ENCODE measurements around the gene RNASEH2A.

RNASEH2A gene

DNA sequence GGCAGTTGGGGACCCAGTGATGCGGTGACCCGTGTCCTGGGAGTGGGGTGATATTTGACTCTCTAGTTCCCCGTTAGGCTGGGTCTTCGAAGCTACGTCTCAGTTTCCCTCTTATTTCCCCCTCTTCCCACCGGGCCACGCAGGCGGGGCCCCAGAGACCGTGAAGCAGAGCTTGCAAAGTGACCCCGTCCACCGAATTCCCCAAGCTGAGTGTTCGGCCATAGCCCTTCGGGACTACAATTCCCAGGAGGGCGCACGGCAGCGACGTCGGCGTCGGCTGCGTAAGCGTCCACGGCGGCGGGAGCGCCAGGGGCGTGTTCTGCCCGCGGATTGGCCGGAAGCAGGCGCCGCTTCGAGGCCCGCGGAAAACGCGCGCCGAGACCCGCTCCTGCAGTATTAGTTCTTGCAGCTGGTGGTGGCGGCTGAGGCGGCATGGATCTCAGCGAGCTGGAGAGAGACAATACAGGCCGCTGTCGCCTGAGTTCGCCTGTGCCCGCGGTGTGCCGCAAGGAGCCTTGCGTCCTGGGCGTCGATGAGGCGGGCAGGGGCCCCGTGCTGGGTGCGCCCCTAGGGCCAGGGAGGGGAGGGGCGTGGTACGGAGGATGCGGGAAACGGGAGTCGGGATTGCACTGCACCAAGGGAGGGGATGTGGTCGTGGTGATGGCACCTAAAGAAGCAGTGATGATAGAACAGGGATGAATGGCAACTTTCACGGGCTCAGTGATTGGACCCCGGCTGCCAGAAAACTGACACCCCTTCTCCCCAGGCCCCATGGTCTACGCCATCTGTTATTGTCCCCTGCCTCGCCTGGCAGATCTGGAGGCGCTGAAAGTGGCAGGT lies at the start of gene RNASEH2A:
Gene RNASEH2A, plus strand, starts transcription at position 343 of the 840 bp plus-strand sequence. Its CDS starts 90 bp downstream, at position 433.
- peak; percentile 76 for DNase-seq

DNA sequence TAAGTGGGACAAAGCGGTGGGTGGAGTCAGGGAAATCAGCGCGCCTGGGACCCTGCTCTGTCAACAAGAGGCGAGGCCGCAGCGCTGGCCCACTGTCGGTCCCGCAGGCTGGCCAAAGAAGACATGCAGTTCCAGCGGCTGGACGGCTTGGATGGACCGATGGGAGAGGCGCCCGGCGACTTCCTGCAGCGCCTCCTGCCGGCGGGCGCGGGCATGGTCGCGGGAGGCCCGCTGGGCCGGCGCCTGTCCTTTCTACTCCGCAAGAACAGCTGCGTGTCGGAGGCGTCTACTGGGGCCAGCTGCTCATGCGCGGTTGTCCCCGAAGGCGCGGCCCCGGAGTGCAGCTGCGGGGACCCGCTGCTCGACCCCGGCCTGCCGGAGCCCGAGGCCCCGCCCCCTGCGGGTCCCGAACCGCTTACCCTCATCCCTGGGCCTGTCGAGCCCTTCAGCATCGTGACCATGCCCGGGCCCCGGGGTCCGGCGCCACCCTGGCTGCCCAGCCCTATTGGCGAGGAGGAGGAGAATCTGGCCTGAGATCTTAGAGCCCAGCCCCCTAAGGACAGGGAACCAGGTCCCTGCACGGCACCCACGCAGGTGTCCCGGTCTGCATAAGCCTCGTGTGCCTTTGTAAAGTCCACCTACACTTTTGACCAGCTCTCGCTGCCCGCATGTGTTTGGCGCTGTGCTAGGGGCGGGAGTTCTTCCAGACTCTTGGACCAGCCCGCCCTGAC lies 48.7 kb upstream of the RNASEH2A start:
- peak; percentile 32 for DNase-seq

DNA sequence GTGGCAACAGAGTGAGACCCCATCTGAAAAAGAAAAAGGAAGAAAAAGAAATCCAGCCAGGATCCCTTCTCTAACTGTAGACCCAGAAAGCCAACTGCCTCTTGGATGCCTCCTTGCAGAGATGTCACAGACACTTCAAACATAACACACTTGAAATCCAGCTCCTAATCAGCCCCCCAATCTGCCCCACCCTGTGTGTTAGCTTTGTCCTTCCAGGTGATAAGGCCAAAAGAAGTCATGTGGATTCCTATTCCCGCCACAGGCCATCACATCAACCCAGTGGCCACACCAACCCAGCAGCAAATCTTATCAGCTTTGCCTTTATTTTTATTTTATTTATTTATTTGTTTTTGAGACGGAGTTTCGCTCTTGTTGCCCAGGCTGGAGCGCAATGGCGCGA lies 46.7 kb upstream of the RNASEH2A start:
- DNase-seq, result no peak

DNA sequence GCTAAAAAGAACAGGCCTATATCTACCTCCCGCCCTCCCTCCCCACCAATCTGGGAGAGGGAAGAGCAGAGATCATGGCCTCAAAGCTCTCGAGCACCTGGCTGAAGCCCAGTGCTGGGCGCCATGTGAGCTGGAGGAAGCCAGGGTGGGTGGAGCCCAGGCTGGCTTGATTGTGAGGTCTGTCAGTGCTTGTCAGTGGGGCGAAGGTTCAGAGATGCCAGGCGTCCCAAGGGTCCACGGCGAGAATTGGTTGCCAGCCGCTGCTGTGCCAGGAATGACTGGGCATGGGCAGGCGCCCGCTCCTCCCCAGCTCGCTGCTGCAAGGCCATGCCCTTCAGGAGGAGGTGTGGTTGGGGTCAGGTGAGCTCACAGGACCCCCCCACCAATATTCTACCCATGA lies 43.3 kb upstream of the RNASEH2A start:
- no peak for DNase-seq

DNA sequence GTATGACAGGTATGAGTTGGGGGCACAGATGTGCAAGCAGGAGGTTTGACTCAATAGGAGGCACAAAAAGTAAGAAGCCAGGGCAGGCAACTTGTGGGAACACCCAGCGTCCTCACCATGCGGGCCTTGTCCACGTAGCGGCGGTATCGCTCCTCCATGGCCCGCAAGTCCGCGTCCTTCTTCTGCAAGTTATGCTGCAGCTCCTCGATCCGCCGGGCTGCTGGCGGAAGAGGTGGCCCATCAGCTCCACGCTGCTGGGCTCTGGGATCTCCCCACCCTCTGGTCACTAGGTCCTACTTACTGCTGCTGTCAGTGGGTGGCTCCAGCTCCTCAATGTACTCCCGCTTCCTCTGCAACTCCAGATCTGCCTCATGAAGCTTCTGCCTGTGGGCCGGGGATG lies 41.7 kb upstream of the RNASEH2A start:
- no peak for DNase-seq

DNA sequence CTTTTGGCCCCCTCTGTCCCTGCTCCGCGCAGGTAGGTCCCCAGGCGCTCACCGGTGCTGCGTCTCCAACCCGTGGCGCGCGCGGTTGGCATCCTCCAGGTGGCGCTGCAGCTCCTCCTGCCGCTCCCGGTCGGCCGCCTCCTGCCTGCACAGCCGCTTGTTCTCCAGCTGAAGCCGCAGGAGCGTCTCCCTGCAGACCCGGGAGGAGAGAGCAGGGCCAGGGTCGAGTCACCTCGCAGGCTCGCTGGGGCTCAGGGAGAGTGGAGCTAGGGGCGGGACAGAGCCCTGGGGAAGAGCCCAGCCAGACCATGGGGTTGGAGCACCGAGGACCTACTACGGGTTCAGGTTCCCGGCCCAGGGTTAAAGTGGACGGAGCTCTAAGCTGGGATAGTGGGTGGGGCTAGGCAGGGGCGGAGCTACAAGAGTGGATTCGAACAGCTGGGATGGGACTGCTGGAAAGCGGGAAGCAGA lies 40.3 kb upstream of the RNASEH2A start:
- DNase-seq, result no peak

DNA sequence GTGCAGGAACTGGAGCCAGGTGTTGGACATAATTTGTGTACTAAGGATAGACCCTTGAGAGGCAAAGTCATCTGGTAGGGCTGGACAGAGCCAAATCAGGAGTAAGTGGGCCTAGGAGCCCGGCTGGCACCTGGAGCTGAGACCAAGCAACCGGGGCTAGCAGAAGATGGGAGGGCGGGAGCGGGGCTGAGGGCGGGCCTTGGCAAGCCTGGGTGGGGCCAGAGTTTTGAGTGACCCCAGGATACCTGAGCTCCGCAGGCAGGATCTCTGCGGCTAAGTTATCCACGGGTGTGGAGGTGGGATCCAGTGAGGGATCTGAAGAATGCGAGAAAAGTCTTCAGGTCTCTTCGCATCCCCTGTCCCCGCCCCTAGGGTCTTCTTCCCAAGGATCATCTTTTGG lies 39.2 kb upstream of the RNASEH2A start:
- DNase-seq, result no peak

DNA sequence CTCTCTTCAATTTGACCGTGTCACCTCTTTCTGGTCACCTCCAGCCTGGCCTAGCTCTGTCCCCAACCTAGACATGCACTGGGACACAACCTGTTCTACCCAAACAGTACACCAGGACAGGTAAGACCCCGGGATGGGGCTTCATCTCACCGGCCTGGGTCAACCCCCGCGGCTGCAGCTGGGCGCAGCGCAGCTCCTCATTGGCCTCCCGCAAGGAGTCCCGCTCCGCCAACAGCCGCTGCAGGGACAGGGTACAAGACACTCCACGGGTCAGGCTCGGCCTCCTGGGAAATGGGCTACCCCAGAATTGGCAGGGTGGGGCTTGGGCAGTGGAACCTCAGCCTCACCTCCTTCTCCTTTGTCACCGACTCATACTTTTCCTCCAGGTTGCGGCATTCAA lies 38.7 kb upstream of the RNASEH2A start:
- no peak for DNase-seq

DNA sequence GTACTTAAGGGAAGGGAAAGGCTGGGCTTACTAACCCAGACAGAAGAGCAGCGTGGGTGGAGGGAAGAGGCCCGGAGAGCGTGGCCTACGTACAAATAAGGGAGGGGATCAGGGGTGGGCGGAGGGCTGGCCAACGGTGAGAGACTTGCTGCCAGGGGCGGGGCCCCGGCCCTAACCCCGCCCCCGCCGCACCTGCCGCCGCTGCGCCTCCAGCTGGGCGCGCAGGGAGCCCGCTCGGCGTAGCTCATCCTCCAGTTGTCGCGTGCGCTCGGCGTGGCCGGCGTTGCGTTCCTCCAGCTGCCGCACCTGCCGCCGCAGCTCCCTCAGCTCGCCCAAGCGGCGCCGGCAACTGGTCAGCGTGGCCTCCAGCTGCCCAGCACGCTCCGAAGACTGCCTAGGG lies 36.7 kb upstream of the RNASEH2A start:
- DNase-seq, result no peak

DNA sequence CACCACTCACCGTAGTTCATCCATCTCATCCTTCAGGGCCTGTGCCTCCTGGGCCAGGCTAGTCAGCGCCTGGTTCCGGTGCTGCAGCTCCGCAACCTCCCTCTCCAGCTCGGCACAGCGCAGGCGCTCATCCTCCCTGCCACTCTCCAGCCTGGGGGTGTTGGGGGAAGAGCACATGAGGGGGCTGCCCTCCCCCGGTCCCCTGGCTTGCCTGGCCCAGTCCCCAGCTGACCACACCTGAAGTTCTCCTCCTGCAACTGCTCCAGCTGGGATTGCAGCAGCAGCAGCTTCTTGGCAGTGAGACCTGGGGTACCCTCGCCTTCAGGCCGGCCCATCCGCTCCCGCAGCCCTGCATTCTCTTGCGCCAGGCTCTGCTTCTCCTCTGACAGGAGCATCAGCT lies 35.5 kb upstream of the RNASEH2A start:
- no peak for DNase-seq

DNA sequence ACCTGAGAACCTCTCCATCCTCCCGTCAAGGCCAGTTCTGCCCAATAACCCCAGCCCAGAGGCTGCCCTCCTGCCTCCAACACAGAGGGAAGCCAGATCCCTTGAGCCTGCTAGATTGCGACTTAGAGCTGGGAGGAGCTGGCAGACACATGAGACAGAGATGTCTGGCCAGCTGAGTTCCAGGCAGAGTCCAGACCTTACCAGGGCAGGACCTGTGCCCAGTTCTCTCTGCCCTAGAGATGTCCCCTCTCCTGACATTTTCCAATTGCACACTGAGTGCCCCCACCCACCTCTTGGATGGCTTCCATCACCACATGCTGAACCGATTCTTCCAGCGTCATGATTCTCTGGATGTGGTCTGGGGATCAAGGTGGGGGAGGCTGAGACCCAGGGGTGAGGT lies 34.1 kb upstream of the RNASEH2A start:
- no peak for DNase-seq

DNA sequence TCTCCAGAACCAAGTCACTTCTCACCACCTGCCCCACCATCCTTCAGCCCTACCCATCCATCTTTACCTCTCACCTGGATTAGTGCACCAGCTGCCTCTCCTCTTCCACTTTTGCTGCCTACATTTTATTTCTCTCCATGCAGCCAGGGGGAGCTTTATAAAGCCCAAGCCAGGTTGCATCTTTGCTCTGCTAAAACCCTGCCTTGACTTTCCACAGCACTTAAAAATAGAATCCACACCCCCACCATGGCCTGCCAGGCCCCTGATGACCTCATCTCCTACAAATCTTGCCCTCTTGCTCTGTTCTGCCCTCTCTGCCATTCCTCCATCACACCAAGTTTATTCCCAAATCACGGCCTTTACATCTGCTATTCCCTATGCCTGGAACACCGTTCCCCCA lies 32.8 kb upstream of the RNASEH2A start:
- no peak for DNase-seq

DNA sequence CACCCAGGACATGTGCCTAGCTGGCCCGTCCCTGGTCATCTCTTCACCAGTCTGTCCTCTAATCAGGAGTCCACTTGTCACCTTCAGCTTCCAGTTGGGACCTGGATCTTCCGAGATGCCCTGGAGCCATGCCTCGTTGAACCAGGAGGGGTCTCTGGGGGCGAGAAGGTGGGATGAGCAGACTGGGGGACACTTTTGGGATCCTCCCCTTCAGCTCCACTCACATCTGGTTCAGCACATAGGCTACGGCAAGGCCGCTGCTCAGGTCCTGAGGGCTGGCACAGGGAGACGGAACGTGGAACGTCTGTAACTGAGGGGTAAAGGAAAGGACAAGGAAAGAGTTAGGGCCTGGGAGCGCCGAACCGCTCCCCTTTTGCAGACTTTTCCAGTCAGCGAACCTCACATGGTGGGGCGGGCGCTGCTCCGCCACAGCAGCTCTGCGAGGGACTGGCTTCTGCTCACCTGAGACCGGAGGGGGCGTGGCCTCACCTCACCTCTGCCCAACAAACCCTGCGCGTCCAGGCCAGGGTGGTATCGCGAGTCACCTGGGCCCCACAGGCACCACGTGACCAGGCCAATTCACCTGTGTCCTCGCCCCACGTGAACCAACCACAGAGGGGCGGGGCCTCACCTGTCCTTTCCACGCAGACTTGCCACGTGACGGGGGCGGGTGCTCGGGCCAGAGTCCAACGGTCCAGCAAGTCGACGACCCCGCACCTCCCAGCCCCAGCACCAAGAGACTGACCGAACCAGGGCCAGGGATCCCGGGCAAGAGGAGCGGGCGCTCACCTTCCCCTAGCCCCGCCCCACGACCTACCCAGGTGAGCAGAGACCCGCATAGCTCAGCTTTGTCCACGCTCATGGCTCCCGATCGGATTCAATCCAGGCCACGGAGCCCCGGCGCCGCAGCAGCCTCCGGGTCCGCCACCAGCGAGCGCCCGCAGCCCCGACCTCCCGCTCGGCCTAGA lies 31.5 kb upstream of the RNASEH2A start, which contains the start of gene HOOK2:
Gene HOOK2, minus strand, starts transcription at position 965 of the 968 bp plus-strand sequence. Its CDS starts 103 bp downstream, at position 862.
- peak; percentile 64 for DNase-seq

DNA sequence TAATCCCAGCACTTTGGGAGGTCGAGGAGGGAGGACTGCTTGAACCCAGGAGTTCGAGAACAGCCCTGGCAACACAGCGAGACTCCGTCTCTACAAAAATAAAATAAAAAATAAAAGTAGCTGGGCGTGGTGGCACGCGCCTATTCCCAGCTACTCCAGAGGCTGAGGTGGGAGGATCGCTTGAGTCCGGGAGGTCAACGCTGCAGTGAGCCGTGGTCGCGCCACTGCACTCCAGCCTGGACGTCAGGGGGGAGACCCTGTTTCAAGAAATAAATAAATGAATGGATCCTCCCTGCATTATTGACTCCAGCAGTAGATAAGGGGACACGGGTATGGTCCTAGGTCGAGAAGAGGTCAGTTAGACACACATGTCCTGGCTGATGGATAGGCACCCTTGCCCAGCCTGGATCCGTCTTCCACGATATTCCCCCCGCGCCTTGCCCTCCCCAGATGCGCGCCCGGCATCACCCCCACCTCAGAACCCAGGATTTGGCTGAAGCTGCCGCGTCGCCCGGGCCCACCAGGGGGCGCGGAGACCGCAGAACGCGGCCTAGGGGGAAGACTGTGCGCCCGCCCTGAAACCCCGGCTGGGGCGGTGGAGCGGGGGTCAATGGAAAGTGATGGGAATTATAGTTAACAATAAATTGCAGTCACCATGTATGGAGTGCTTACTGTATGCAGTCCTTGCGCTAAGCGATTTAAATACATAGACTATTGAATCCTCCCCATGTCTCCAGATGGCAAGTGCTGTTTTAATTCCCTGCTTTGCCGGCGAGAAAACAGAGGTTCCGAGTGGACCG lies 29.0 kb upstream of the RNASEH2A start:
- DNase-seq, result peak; percentile 44

DNA sequence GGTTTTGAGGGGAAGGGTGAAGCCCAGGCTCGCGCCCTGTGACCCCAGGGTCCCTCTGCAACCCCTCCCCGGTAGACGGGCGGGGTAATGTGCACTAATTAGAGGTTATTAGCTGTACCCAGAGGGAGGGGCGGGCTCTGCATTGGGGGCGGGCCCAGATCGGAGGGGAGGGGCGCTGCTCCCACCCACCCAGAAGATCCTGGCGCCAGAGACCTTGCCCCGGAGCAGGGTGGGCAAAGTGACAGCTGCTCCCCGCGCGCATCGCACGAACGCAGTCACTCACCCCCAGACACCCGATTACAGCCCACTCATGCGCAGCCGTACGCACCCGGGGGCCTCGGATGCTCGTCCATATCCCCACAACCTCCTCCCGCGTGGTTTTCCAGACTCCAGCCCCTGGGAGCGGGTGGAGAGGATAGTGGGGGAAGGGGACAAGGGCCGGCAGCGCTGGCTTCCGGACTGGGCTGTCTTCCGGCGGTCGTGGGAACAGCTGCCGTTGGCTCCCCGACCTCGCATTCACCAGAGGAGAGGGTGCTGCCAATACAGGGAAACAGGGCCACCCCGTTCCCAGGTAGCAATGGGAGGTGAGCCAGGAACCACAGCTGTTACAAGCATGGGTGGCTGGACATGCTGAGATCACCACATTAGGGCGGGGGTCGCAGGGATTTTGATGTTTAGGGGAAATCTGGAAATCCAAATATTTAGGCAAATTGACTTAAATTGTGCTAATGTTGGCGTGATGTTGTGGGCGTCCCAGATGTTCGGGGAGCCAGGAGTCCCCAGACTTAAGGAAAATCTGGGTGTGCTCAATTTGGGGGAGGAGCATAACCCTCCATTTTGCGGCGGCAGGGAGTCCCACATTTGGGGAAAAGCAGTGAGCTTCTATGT lies 28.1 kb upstream of the RNASEH2A start:
- peak; percentile 23 for DNase-seq

DNA sequence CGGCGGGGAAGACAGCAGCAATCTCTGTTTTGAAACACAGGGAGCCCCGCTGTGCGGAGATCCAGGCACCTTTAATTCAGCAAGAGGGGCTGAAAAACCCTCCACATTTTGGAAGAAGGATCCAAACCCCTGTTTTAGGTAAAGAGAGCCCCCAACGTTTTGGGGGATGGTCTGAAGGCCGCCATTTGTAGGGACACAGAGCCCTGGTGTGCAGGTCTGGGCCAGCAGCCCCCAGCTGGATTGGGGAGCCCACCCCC lies 27.6 kb upstream of the RNASEH2A start:
- no peak for DNase-seq

DNA sequence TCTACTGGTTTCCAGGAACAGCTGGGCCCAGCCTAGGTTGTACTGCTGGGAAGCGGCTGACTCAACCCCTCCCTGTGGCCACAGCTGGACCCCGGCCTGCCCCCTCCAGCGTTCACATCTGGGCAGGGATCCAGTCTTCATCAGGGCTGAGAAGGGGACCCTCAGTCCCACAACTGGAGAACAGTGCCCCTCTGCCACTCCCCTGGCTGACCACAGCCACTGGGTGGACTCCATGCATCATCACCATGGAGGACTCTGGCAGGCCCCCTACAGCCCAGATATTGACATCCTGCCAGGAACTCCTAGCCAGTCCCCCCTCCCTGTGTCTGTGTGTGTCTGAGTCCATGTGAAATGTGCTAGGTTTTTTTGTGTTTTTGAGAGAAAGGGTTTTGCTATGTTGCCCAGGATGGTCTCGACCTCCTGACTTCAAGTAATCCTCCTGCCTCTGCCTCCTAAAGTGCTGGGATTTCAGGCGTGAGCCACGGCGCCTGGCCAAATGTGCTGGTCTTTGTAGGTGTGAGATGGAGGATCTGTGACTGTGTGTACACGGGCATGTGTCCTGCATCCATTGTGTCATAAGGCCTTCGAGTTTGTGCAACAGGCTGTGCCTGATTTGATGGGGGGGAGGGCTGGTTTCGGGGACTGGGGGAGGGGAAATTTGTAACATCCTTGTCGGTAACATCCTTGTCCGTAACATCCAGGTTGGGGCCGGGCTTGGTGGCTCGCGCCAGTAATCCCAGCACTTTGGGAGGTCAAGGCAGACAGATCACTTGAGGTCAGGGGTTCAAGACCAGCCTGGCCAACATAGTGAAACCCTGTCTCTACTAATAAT lies 27.0 kb upstream of the RNASEH2A start:
- no peak for DNase-seq

DNA sequence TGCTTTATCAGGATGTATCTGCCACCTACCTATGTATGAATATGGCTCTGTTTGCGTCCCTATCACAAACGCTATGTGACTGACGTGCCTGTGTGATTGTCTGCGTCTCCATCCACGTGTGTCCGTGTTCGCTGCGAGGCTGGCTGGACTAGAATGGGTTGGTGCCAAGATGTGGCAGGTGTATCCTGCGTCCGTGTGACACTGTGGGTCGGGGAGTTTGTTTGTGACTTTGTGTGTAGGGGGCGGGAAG lies 24.3 kb upstream of the RNASEH2A start:
- DNase-seq, result no peak

DNA sequence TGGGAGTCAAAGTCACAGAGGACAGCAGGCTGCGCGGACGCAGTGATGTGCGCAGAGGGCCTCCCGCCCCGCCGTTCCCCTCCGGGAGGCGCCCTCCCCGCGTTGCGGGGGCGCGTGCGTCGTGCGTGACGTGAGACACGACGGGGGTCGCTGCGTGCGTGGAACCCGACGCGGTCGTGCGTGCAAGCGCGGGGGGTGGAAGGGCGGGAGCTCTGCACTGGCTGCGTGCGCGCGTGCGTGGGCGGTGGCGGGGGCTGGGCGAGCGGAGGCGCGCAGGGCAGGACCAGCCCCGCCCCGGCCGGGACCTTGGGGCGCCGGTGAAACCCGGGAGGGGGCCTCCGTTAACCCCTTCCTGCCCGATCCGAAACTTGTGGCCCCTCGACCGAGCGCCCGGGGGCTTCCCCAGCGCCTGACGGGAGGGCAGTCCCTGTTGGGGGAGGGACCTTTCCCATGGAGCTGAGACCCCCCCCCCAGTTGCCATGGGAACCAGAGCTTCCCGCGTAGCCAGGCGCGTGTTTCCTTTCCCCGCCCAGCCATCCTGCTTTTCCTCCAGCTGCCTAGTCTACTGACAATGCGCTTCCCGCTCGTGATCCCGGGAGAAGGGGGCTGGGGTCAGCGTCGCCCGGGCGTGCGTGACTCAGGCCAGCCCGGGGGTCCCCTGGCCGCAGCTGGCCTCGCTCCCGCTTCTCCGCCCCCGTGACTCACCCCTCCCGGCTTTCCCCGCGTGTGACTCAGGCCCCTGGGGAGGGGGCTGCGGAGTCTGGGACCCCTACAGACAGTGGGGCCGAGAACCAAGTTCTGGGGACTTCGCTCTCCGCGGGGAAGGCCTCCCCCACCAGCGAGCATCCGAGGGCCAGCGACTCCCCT lies 23.7 kb upstream of the RNASEH2A start:
- DNase-seq, result peak; percentile 44

All from NCI-H345 (cell line).